K562 (cell line): ENCODE measurements around the gene SPATA21. TPM values are rescaled to one million over a fixed set of nuclear protein-coding genes. Genes with fewer than 3 reads are reported as not detected.

Source experiments
- ATF1 ChIP-seq, 2 experiments: fragments of 450-650 bp in 1 of 2; IDR thresholded peaks; 2 replicates each; pipeline ENCODE4 v1.6.1; 2016; ENCODE audit warnings: missing compliant biosample characterization in 1 of 2, missing genetic modification characterization in 1 of 2
- BDP1 ChIP-seq: IDR thresholded peaks from 3 replicates; pipeline ENCODE4 v1.6.1; 2011; ENCODE audit not compliant: insufficient read length, insufficient read depth
- DMBX1 ChIP-seq: fragments of 250-450 bp; sonication (Bioruptor Pico); IDR thresholded peaks from 2 replicates; pipeline ENCODE4 v1.8.0; 2022; ENCODE audit warnings: inconsistent platforms, mild to moderate bottlenecking, moderate library complexity, borderline replicate concordance
- EP300 ChIP-seq: IDR thresholded peaks from 2 replicates; pipeline ENCODE4 v1.6.1; 2012; ENCODE audit warnings: low read length, improper control_type of control experiment
- GTF2F1 ChIP-seq: IDR thresholded peaks from 2 replicates; pipeline ENCODE4 v1.6.1; 2011; ENCODE audit warnings: low read depth, low read length, improper control_type of control experiment
- JUND ChIP-seq, 2 experiments: IDR thresholded peaks; 2 replicates in 1 of 2; 3 replicates in 1 of 2; pipeline ENCODE4 v1.6.1; 2011; ENCODE audit warnings: borderline replicate concordance in 2 of 2, low read depth in 2 of 2, low read length in 2 of 2, improper control_type of control experiment in 1 of 2, missing biosample characterization in 1 of 2, missing genetic modification characterization in 1 of 2, missing genetic modification reagents in 1 of 2
- MBD1 ChIP-seq: fragments of 250-450 bp; sonication (Bioruptor Pico); IDR thresholded peaks from 2 replicates; pipeline ENCODE4 v1.8.0; 2022; ENCODE audit warnings: inconsistent platforms
- MCM7 ChIP-seq, 2 experiments: fragments of 450-650 bp; IDR thresholded peaks; 2 replicates each; pipeline ENCODE4 v1.6.1; 2016 to 2018
- MGA ChIP-seq: fragments of 450-650 bp; IDR thresholded peaks from 2 replicates; pipeline ENCODE4 v1.6.1; 2016; ENCODE audit warnings: mild to moderate bottlenecking, moderate library complexity
- PTBP1 ChIP-seq: fragments of 200-400 bp; formaldehyde crosslinking; IDR thresholded peaks from 2 replicates; pipeline ENCODE4 v1.6.1; 2017; ENCODE audit warnings: low read depth, low read length
- RFX1 ChIP-seq: fragments of 450-650 bp; IDR thresholded peaks from 2 replicates; pipeline ENCODE4 v1.6.1; 2016; ENCODE audit warnings: mild to moderate bottlenecking, moderate library complexity
- SREBF2 ChIP-seq: sonication (generic); formaldehyde crosslinking; IDR thresholded peaks from 2 replicates; pipeline ENCODE4 v1.4.0; 2020; ENCODE audit warnings: mild to moderate bottlenecking, missing genetic modification reagents
- SRSF9 ChIP-seq: fragments of 200-400 bp; formaldehyde crosslinking; IDR thresholded peaks from 2 replicates; pipeline ENCODE4 v1.6.1; 2017; ENCODE audit warnings: low read depth, low read length, borderline replicate concordance
- SUPT5H ChIP-seq: fragments of 450-650 bp; IDR thresholded peaks from 2 replicates; pipeline ENCODE4 v1.6.1; 2016
- ZNF408 ChIP-seq: fragments of 250-450 bp; sonication (Bioruptor Pico); IDR thresholded peaks from 2 replicates; pipeline ENCODE4 v1.4.0; 2020; ENCODE audit warnings: low read depth, mild to moderate bottlenecking, moderate library complexity
- polyA plus RNA-seq, 8 experiments: library from polyadenylated mRNA; depleted of rRNA in 4 of 8; stranded (reverse) in 5 of 8; unstranded in 3 of 8; fragments of >200 nt; fragmentation: Nextera tagmentation in 2 of 8; fragmentation: Illumina TruSeq in 1 of 8; extraction: Ambion mirVana in 2 of 8; extraction: Trizol in 1 of 8; gene quantifications; 2 replicates each; pipeline versions ENCODE4 v1.2.1 to v1.2.3, GENCODE V29; 2011 to 2014; ENCODE audit warnings: inconsistent platforms in 1 of 8, missing spikeins in 1 of 8
- total RNA-seq, 7 experiments: library from RNA; depleted of rRNA in 6 of 7; stranded (reverse); fragments of >200 nt in 6 of 7; fragmentation: Illumina TruSeq in 2 of 7; extraction: Trizol in 2 of 7; gene quantifications; 2 replicates each; pipeline versions ENCODE4 v1.2.1 to v1.2.3, GENCODE V29; 2011 to 2021; ENCODE audit warnings: low replicate concordance in 1 of 7

The SPATA21 gene
- total and polyA plus RNA-seq, 9 of the 15 experiments (the other 6 are each of a cell fraction or from before 2014, with no cell fraction given), result 0.10 to 0.36 (median 0.13) TPM; not detected in 3

- TF ChIP-seq BDP1, result no peak
- no peak for TF ChIP-seq ZNF408 (CRISPR knock-in tag)
- peak; percentile 72 for TF ChIP-seq EP300
- TF ChIP-seq ATF1 (CRISPR knock-in tag; IDR thresholded peaks at IDR 0.05), result peak; percentile 5; the same call in 1 of the 2 replicates
- peak; percentile 90 for TF ChIP-seq ATF1 (tag; IDR thresholded peaks at IDR 0.05)
- TF ChIP-seq MBD1, result no peak
- TF ChIP-seq DMBX1 (CRISPR knock-in tag), result no peak
- no peak for TF ChIP-seq PTBP1
- TF ChIP-seq MGA, result peak; percentile 93
- peak; percentile 96 for TF ChIP-seq SUPT5H
- TF ChIP-seq SREBF2 (CRISPR knock-in tag), result no peak; the same call in none of the 2 replicates
- no peak for TF ChIP-seq SRSF9
- TF ChIP-seq GTF2F1, result peak; percentile 92
- no peak for TF ChIP-seq MCM7 (IDR thresholded peaks at IDR 0.05)
- TF ChIP-seq RFX1, result no peak
- TF ChIP-seq JUND (IDR thresholded peaks at IDR 0.05; ENCODE audit: borderline replicate concordance, low read depth, low read length), result peak; percentile 82
- no peak; the same call in 2 of the 3 replicates for TF ChIP-seq JUND (tag; IDR thresholded peaks at IDR 0.05; ENCODE audit: borderline replicate concordance, low read depth, low read length)
Observed at GRCh38 chr1:16440470-16441281, 3.5 kb upstream of the SPATA21 start, which contains the start of gene NECAP2 (continued).
